IMR-90 (cell line): ENCODE measurements around the gene TBX15. TPM values are rescaled to one million over a fixed set of nuclear protein-coding genes. Genes with fewer than 3 reads are reported as not detected.

ENCODE experiments used
- ATAC-seq: fragments of 200-7000 bp; cut with Tn5 transposase; 2 replicates; pipeline ENCODE4 v1.9.1; 2020; ENCODE audit warnings: low read depth, mild to moderate bottlenecking, moderate library complexity
- BruUV-seq: library from RNA; stranded (reverse); fragments of 400-500 nt; replicated peaks from 2 replicates; lab custom pipeline; 2021; lab: Mats Ljungman, UMichigan
- CTCF ChIA-PET: fragments of 300-600 bp; formaldehyde crosslinking; extraction: SDS; loops from one replicate; lab custom pipeline; 2021; ENCODE audit warnings: antibody characterized with exemption; lab: Yijun Ruan, JAX
- POLR2A ChIA-PET: fragments of 300-600 bp; sonication (Branson Sonifier 250); formaldehyde crosslinking; loops from one replicate; lab custom pipeline; 2022; ENCODE audit warnings: antibody characterized with exemption; ENCODE audit not compliant: unreplicated experiment; lab: Charles Lee
- DNase-seq: peaks from one replicate; pipeline ENCODE4 v3.0.0; 2013
- H2AFZ ChIP-seq: replicated peaks from 2 replicates; pipeline ENCODE3; 2013; ENCODE audit warnings: low read length, mild to moderate bottlenecking; ENCODE audit not compliant: poor library complexity
- H2AK5ac ChIP-seq: 2 replicates; pipeline ENCODE4 v1.6.1; 2013; ENCODE audit warnings: low read depth, low read length, inconsistent platforms
- H2AK9ac ChIP-seq: replicated peaks from 2 replicates; pipeline ENCODE3; 2013; ENCODE audit warnings: mild to moderate bottlenecking, low read depth, low read length, moderate library complexity; ENCODE audit not compliant: poor library complexity
- H2BK120ac ChIP-seq: 2 replicates; pipeline ENCODE4 v1.6.1; 2013; ENCODE audit warnings: low read depth, low read length, inconsistent platforms
- H2BK15ac ChIP-seq: 3 replicates; pipeline ENCODE4 v1.6.1; 2013; ENCODE audit warnings: low read depth, low read length, inconsistent platforms
- H2BK20ac ChIP-seq: 2 replicates; pipeline ENCODE4 v1.6.1; 2013; ENCODE audit warnings: low read depth, mild to moderate bottlenecking, inconsistent platforms, low read length, moderate library complexity
- H2BK5ac ChIP-seq: 2 replicates; pipeline ENCODE4 v1.6.1; 2013; ENCODE audit warnings: mild to moderate bottlenecking, low read depth, low read length, inconsistent platforms; ENCODE audit not compliant: poor library complexity, severe bottlenecking
- H3K14ac ChIP-seq: replicated peaks from 2 replicates; pipeline ENCODE4 v1.6.1; 2013; ENCODE audit warnings: low read depth, low read length, inconsistent platforms
- H3K18ac ChIP-seq: 2 replicates; pipeline ENCODE4 v1.6.1; 2013; ENCODE audit warnings: low read depth, low read length, control low read depth
- H3K23ac ChIP-seq: 2 replicates; pipeline ENCODE4 v1.6.1; 2013; ENCODE audit warnings: low read depth, low read length, inconsistent platforms
- H3K27ac ChIP-seq: 2 replicates; pipeline ENCODE4 v1.5.1; 2013; ENCODE audit warnings: mild to moderate bottlenecking, control low read depth, low read length; ENCODE audit not compliant: insufficient read depth
- H3K27me3 ChIP-seq: 2 replicates; pipeline ENCODE4 v1.6.1; 2013; ENCODE audit warnings: low read length; ENCODE audit not compliant: control insufficient read depth, insufficient read depth
- H3K36me3 ChIP-seq: 2 replicates; pipeline ENCODE4 v1.6.1; 2013; ENCODE audit warnings: low read length, mixed read lengths; ENCODE audit not compliant: control insufficient read depth, insufficient read depth
- H3K4ac ChIP-seq: 2 replicates; pipeline ENCODE4 v1.6.1; 2013; ENCODE audit warnings: low read depth, low read length, inconsistent platforms
- H3K4me1 ChIP-seq: 2 replicates; pipeline ENCODE4 v1.6.1; 2013; ENCODE audit warnings: low read length, mixed read lengths; ENCODE audit not compliant: control insufficient read depth, insufficient read depth
- H3K4me2 ChIP-seq: 2 replicates; pipeline ENCODE4 v1.6.1; 2013; ENCODE audit warnings: low read depth, mild to moderate bottlenecking, control low read depth, low read length, moderate library complexity
- H3K4me3 ChIP-seq: 2 replicates; pipeline ENCODE4 v1.5.1; 2013; ENCODE audit warnings: low read depth, mild to moderate bottlenecking, control low read depth, low read length, moderate library complexity; ENCODE audit not compliant: insufficient read depth
- H3K56ac ChIP-seq: 2 replicates; pipeline ENCODE4 v1.6.1; 2013; ENCODE audit warnings: low read length, inconsistent platforms; ENCODE audit not compliant: insufficient read depth; ENCODE audit errors: extremely low read depth
- H3K79me1 ChIP-seq, 2 experiments: 2 replicates each; pipeline ENCODE4 v1.6.1; 2013; ENCODE audit warnings: low read length in 2 of 2, inconsistent platforms in 1 of 2, low read depth in 1 of 2
- H3K9ac ChIP-seq: 2 replicates; pipeline ENCODE4 v1.6.1; 2013; ENCODE audit warnings: low read depth, low read length, control low read depth
- H3K9me1 ChIP-seq: 2 replicates; pipeline ENCODE4 v1.6.1; 2013; ENCODE audit warnings: low read length, inconsistent platforms; ENCODE audit not compliant: insufficient read depth
- H3K9me3 ChIP-seq: 2 replicates; pipeline ENCODE4 v1.6.1; 2013; ENCODE audit warnings: low read length; ENCODE audit not compliant: control insufficient read depth, insufficient read depth
- H4K20me1 ChIP-seq: 2 replicates; pipeline ENCODE4 v1.6.1; 2013; ENCODE audit warnings: low read length, inconsistent platforms; ENCODE audit not compliant: insufficient read depth
- H4K5ac ChIP-seq: 2 replicates; pipeline ENCODE4 v1.6.1; 2013; ENCODE audit warnings: mild to moderate bottlenecking, low read depth, low read length, control low read depth
- H4K8ac ChIP-seq, 2 experiments: 2 replicates each; pipeline ENCODE4 v1.6.1; 2013; ENCODE audit warnings: low read depth in 2 of 2, low read length in 2 of 2, control low read depth in 1 of 2, inconsistent platforms in 1 of 2
- H4K91ac ChIP-seq: 2 replicates; pipeline ENCODE4 v1.6.1; 2013; ENCODE audit warnings: low read depth, low read length, inconsistent platforms; ENCODE audit not compliant: insufficient read depth
- BHLHE40 ChIP-seq: fragments of 150-350 bp; IDR thresholded peaks from 2 replicates; pipeline ENCODE4 v1.6.1; 2016; ENCODE audit warnings: mild to moderate bottlenecking, low read depth, low read length
- CEBPB ChIP-seq: IDR thresholded peaks from 2 replicates; pipeline ENCODE4 v1.6.1; 2012; ENCODE audit warnings: low read depth, low read length, improper control_type of control experiment
- CTCF ChIP-seq: conservative IDR thresholded peaks from 2 replicates; pipeline ENCODE4 v1.5.1; 2012; ENCODE audit warnings: mild to moderate bottlenecking, low read depth, low read length, improper control_type of control experiment
- ELK1 ChIP-seq: fragments of 150-350 bp; IDR thresholded peaks from 2 replicates; pipeline ENCODE4 v1.6.1; 2016; ENCODE audit warnings: low read depth, mild to moderate bottlenecking, low read length, moderate library complexity, borderline replicate concordance
- FOS ChIP-seq: fragments of 150-350 bp; IDR thresholded peaks from 2 replicates; pipeline ENCODE4 v1.6.1; 2016; ENCODE audit warnings: low read depth, low read length
- MXI1 ChIP-seq: IDR thresholded peaks from 2 replicates; pipeline ENCODE4 v1.6.1; 2012; ENCODE audit warnings: low read depth, mild to moderate bottlenecking, low read length, moderate library complexity, borderline replicate concordance
- NFE2L2 ChIP-seq: fragments of 150-350 bp; IDR thresholded peaks from 2 replicates; pipeline ENCODE4 v1.6.1; 2016; ENCODE audit warnings: low read depth, mild to moderate bottlenecking, low read length
- POLR2A ChIP-seq: IDR thresholded peaks from 2 replicates; pipeline ENCODE4 v1.6.1; 2012; ENCODE audit warnings: mild to moderate bottlenecking, low read depth, low read length
- RAD21 ChIP-seq: IDR thresholded peaks from 2 replicates; pipeline ENCODE4 v1.6.1; 2012; ENCODE audit warnings: low read length, improper control_type of control experiment
- RCOR1 ChIP-seq: IDR thresholded peaks from 2 replicates; pipeline ENCODE4 v1.6.1; 2012; ENCODE audit warnings: mild to moderate bottlenecking, low read length, improper control_type of control experiment; ENCODE audit not compliant: insufficient replicate concordance
- SMC3 ChIP-seq: fragments of 150-350 bp; IDR thresholded peaks from 2 replicates; pipeline ENCODE4 v1.6.1; 2016; ENCODE audit warnings: low read depth, mild to moderate bottlenecking, antibody characterized with exemption, low read length, moderate library complexity
- USF2 ChIP-seq: fragments of 150-350 bp; IDR thresholded peaks from 2 replicates; pipeline ENCODE4 v1.6.1; 2017; ENCODE audit warnings: mild to moderate bottlenecking, antibody characterized with exemption, low read length, low read depth
- WGBS, 2 experiments: methylation state at CpG; one replicate each; pipeline versions ENCODE4 v1.1.5 to v1.1.7; 2013; ENCODE audit warnings: missing lambda C conversion rate in 2 of 2; ENCODE audit not compliant: insufficient read length in 1 of 2; ENCODE audit errors: extremely low coverage in 2 of 2; 5-methylcytosine and 5-hydroxymethylcytosine counted together
- dilution Hi-C: fragments of 300-500 bp; cut with HindIII; formaldehyde crosslinking; loops from one replicate; pipeline ENCODE4 v1.14.3; 2018; ENCODE audit warnings: low sequenced_read_pairs; ENCODE audit not compliant: unreplicated experiment
- in situ Hi-C: fragments of 300-500 bp; cut with MboI; formaldehyde crosslinking; loops from 3 replicates; pipeline ENCODE4 v1.14.3; 2019; ENCODE audit warnings: low sequenced_read_pairs, inconsistent platforms, mixed read lengths
- intact Hi-C: fragments of 100-400 bp; cut with micrococcal nuclease; formaldehyde crosslinking; loops from 2 replicates; pipeline ENCODE4 v1.10.0; 2022
- polyA plus RNA-seq, 3 experiments: library from polyadenylated mRNA; depleted of rRNA; stranded (reverse); fragments of >200 nt; gene quantifications; 2 replicates each; pipeline ENCODE4 v1.2.3, GENCODE V29; 2012; ENCODE audit warnings: low replicate concordance in 1 of 3
- total RNA-seq: library from RNA; depleted of rRNA; stranded (reverse); fragments of >200 nt; gene quantifications from 2 replicates; pipeline ENCODE4 v1.2.3, GENCODE V29; 2012

The TBX15 gene
- total and polyA plus RNA-seq, 2 of the 4 experiments (the other 2 are of a cell fraction), result not detected

GRCh38 chr1:118989878-118990378 is 1.8 kb upstream of the TBX15 start:
- Histone ChIP-seq H3K9me3 (peaks cover 31% of the 10 kb centered on the region), H2BK5ac (no peak overlapping the region), H3K56ac (no peak overlapping the region), H3K9me1 (no peaks in the 10 kb centered on the region), H4K91ac (no peak overlapping the region), H2BK15ac (no peak overlapping the region), H3K36me3 (no peaks in the 10 kb centered on the region), H2AK9ac (no peak overlapping the region), H3K27me3 (peaks cover 100% of the 10 kb centered on the region), H3K18ac (no peak overlapping the region), H3K4me1 (no peaks in the 10 kb centered on the region), H3K27ac (no peak overlapping the region), H3K14ac (no peak overlapping the region), H2BK120ac (no peak overlapping the region), H3K23ac (no peak overlapping the region), H2BK20ac (no peak overlapping the region), H2AK5ac (no peak overlapping the region), H3K4ac (no peak overlapping the region), H4K5ac (no peak overlapping the region), H3K4me2 (no peak overlapping the region), H3K4me3 (no peak overlapping the region), H4K8ac (no peak overlapping the region), H2AFZ (no peak overlapping the region), H3K79me1 (no peaks in the 10 kb centered on the region), H4K20me1 (no peaks in the 10 kb centered on the region), H3K9ac (no peak overlapping the region)
- in situ Hi-C loops, result loop anchor here (10.0 kb wide), 1 partner anchor 835 kb away; no protein-coding TSS in a partner anchor
- intact Hi-C loops, result no loop called here
- DNase-seq (no peak), ATAC-seq (no peak)
- dilution Hi-C loops, result no loop called here
- 36% methylated on average over 8 of the region's 22 CpGs; no CpG with 5 or more reads in 1 of the 2 experiments for WGBS, 2 experiments
- BruUV-seq, result no TSS peak
- ChIA-PET CTCF (no interaction called here), POLR2A (no interaction called here)
- TF ChIP-seq BHLHE40 (no peak), CTCF (no peak), FOS (no peak), NFE2L2 (no peak), POLR2A (no peak), MXI1 (no peak), RAD21 (no peak), RCOR1 (no peak), USF2 (no peak), ELK1 (no peak), CEBPB (no peak), SMC3 (no peak)
